HCT116 (cell line): ENCODE measurements around the gene OR52A1. TPM values are rescaled to one million over a fixed set of nuclear protein-coding genes. Genes with fewer than 3 reads are reported as not detected.

ENCODE experiments used
- ATAC-seq: fragments of 200-7000 bp; cut with Tn5 transposase; 2 replicates; pipeline ENCODE4 v1.9.1; 2020; ENCODE audit warnings: mild to moderate bottlenecking, moderate library complexity
- BruUV-seq: library from RNA; stranded (reverse); fragments of 400-500 nt; replicated peaks from 2 replicates; lab custom pipeline; 2021; lab: Mats Ljungman, UMichigan
- CTCF ChIA-PET: fragments of 300-600 bp; sonication (Branson Sonifier 250); formaldehyde crosslinking; loops from one replicate; lab custom pipeline; 2021; ENCODE audit warnings: antibody characterized with exemption; lab: Charles Lee
- POLR2A ChIA-PET: fragments of 300-600, 350-600 bp; sonication (Branson Sonifier 250); formaldehyde crosslinking; loops from one replicate; lab custom pipeline; 2021; ENCODE audit warnings: antibody characterized with exemption; lab: Charles Lee
- RAD21 ChIA-PET, 2 experiments: fragments of 300-600 bp; sonication (Branson Sonifier 250); formaldehyde crosslinking; loops; one replicate each; lab custom pipeline; 2023; ENCODE audit warnings: low total read pairs in 2 of 2; ENCODE audit not compliant: uncharacterized antibody in 2 of 2, unreplicated experiment in 2 of 2, low non-redundant PET in 1 of 2; lab: Charles Lee
- DNase-seq: peaks from one replicate; pipeline ENCODE4 v3.0.0-alpha.2; 2010; ENCODE audit warnings: low read depth, low spot score
- H2AFZ ChIP-seq: fragments of 200-600 bp; shearing (Covaris generic), sonication (generic); 2 replicates; pipeline ENCODE4 v1.6.1; 2017; ENCODE audit warnings: low read depth, mixed run types, mixed read lengths, antibody characterized with exemption, low read length; ENCODE audit not compliant: poor library complexity, severe bottlenecking
- H3K27ac ChIP-seq: 2 replicates; pipeline ENCODE4 v1.5.1; 2012; ENCODE audit warnings: low read depth, low read length
- H3K27me3 ChIP-seq: fragments of 200-600 bp; sonication (generic); 2 replicates; pipeline ENCODE4 v1.6.1; 2016; ENCODE audit warnings: mixed run types, low read length, mixed read lengths; ENCODE audit not compliant: insufficient read depth
- H3K36me3 ChIP-seq, 2 experiments: fragments of 200-500 bp in 1 of 2; fragments of 200-600 bp in 1 of 2; sonication (Bioruptor generic) in 1 of 2; sonication (generic) in 1 of 2; 2 replicates each; pipeline versions ENCODE4 v1.5.1 to v1.6.1; 2014 to 2016; ENCODE audit warnings: low read length in 2 of 2, inconsistent platforms in 1 of 2, mixed read lengths in 1 of 2, mixed run types in 1 of 2; ENCODE audit not compliant: insufficient read depth in 2 of 2, control insufficient read depth in 1 of 2
- H3K4me1 ChIP-seq, 2 experiments: fragments of 200-600 bp in 1 of 2; sonication (generic) in 1 of 2; 2 replicates each; pipeline versions ENCODE4 v1.5.1 to v1.6.1; 2012 to 2017; ENCODE audit warnings: low read length in 2 of 2, inconsistent platforms in 1 of 2, mild to moderate bottlenecking in 1 of 2, mixed read lengths in 1 of 2, mixed run types in 1 of 2, moderate library complexity in 1 of 2; ENCODE audit not compliant: insufficient read depth in 2 of 2, control insufficient read depth in 1 of 2
- H3K4me2 ChIP-seq: fragments of 200-600 bp; sonication (generic); 2 replicates; pipeline ENCODE4 v1.6.1; 2017; ENCODE audit warnings: mixed run types, low read length, mixed read lengths
- H3K4me3 ChIP-seq, 2 experiments: fragments of 200-600 bp in 1 of 2; sonication (generic) in 1 of 2; replicated peaks in 1 of 2; 2 replicates each; pipeline ENCODE4 v1.5.1; 2011 to 2016; ENCODE audit warnings: low read length in 2 of 2, control low read depth in 1 of 2, low read depth in 1 of 2, mild to moderate bottlenecking in 1 of 2, mixed read lengths in 1 of 2, mixed run types in 1 of 2
- H3K79me2 ChIP-seq: fragments of 200-600 bp; sonication (generic); 2 replicates; pipeline ENCODE4 v1.6.1; 2017; ENCODE audit warnings: mild to moderate bottlenecking, mixed run types, low read length, moderate library complexity, mixed read lengths; ENCODE audit not compliant: insufficient read depth
- H3K9ac ChIP-seq: fragments of 200-600 bp; sonication (generic); 2 replicates; pipeline ENCODE4 v1.6.1; 2016; ENCODE audit warnings: low read length, mixed read lengths
- H3K9me2 ChIP-seq: fragments of 200-600 bp; sonication (generic), shearing (Covaris generic); 2 replicates; pipeline ENCODE4 v1.6.1; 2017; ENCODE audit warnings: mixed run types, mild to moderate bottlenecking, moderate library complexity; ENCODE audit not compliant: insufficient read depth
- H3K9me3 ChIP-seq, 2 experiments: fragments of 200-500 bp in 1 of 2; fragments of 200-600 bp in 1 of 2; sonication (Bioruptor generic) in 1 of 2; sonication (generic) in 1 of 2; 2 replicates each; pipeline ENCODE4 v1.6.1; 2014 to 2017; ENCODE audit warnings: low read length in 2 of 2, mixed read lengths in 2 of 2, inconsistent platforms in 1 of 2, low read depth in 1 of 2, mild to moderate bottlenecking in 1 of 2, mixed run types in 1 of 2, moderate library complexity in 1 of 2; ENCODE audit not compliant: control insufficient read depth in 1 of 2, insufficient read depth in 1 of 2
- H4K20me1 ChIP-seq: fragments of 200-600 bp; sonication (generic), shearing (Covaris generic); 2 replicates; pipeline ENCODE4 v1.6.1; 2017; ENCODE audit warnings: mixed run types, mild to moderate bottlenecking, moderate library complexity; ENCODE audit not compliant: insufficient read depth
- ATF3 ChIP-seq: IDR thresholded peaks from 2 replicates; pipeline ENCODE4 v1.6.1; 2012
- CBX3 ChIP-seq: IDR thresholded peaks from 2 replicates; pipeline ENCODE4 v1.6.1; 2012; ENCODE audit warnings: low read depth
- CTCF ChIP-seq, 3 experiments: fragments of 200-600 bp in 1 of 3; sonication (generic) in 1 of 3; IDR thresholded peaks in 2 of 3; conservative IDR thresholded peaks in 1 of 3; 2 replicates each; pipeline ENCODE4 v1.5.1; 2012 to 2017; ENCODE audit warnings: low read depth in 2 of 3, low read length in 2 of 3, antibody characterized with exemption in 1 of 3, borderline replicate concordance in 1 of 3, control low read depth in 1 of 3, mild to moderate bottlenecking in 1 of 3, mixed read lengths in 1 of 3, mixed run types in 1 of 3, moderate library complexity in 1 of 3; ENCODE audit not compliant: insufficient read depth in 1 of 3
- EGR1 ChIP-seq: IDR thresholded peaks from 2 replicates; pipeline ENCODE4 v1.6.1; 2012; ENCODE audit warnings: low read depth
- ELF1 ChIP-seq: IDR thresholded peaks from 2 replicates; pipeline ENCODE4 v1.6.1; 2012; ENCODE audit warnings: low read depth, borderline replicate concordance
- EZH2 ChIP-seq: fragments of 200-600 bp; sonication (generic); IDR thresholded peaks from 2 replicates; pipeline ENCODE4 v1.6.1; 2017; ENCODE audit warnings: antibody characterized with exemption, mixed run types
- EZH2phosphoT487 ChIP-seq: fragments of 200-600 bp; IDR thresholded peaks from 2 replicates; pipeline ENCODE4 v1.6.1; 2018; ENCODE audit warnings: antibody characterized with exemption, borderline replicate concordance
- FOSL1 ChIP-seq: IDR thresholded peaks from 2 replicates; pipeline ENCODE4 v1.6.1; 2012; ENCODE audit warnings: low read depth
- JUND ChIP-seq: IDR thresholded peaks from 2 replicates; pipeline ENCODE4 v1.6.1; 2012
- MAX ChIP-seq: IDR thresholded peaks from 2 replicates; pipeline ENCODE4 v1.6.1; 2012
- POLR2A ChIP-seq: IDR thresholded peaks from 2 replicates; pipeline ENCODE4 v1.7.0; 2011; ENCODE audit warnings: borderline replicate concordance; ENCODE audit not compliant: insufficient read depth, insufficient read length; ENCODE audit errors: extremely low read depth
- RAD21 ChIP-seq: IDR thresholded peaks from 2 replicates; pipeline ENCODE4 v1.6.1; 2012; ENCODE audit warnings: low read depth, mild to moderate bottlenecking
- REST ChIP-seq: IDR thresholded peaks from 2 replicates; pipeline ENCODE4 v1.6.1; 2012; ENCODE audit warnings: low read depth
- SIN3A ChIP-seq: IDR thresholded peaks from 2 replicates; pipeline ENCODE4 v1.6.1; 2012; ENCODE audit warnings: low read depth
- SRF ChIP-seq: IDR thresholded peaks from 2 replicates; pipeline ENCODE4 v1.6.1; 2012; ENCODE audit warnings: low read depth
- TCF7L2 ChIP-seq: IDR thresholded peaks from 2 replicates; pipeline ENCODE4 v1.7.0; 2011; ENCODE audit warnings: borderline replicate concordance, inconsistent platforms; ENCODE audit not compliant: insufficient read depth, insufficient read length; ENCODE audit errors: extremely low read depth
- YY1 ChIP-seq: IDR thresholded peaks from 2 replicates; pipeline ENCODE4 v1.6.1; 2011; ENCODE audit warnings: low read length, low read depth, moderate library complexity, mild to moderate bottlenecking; ENCODE audit not compliant: insufficient replicate concordance; ENCODE audit errors: extremely low read depth
- ZBTB33 ChIP-seq: IDR thresholded peaks from 2 replicates; pipeline ENCODE4 v1.6.1; 2011; ENCODE audit warnings: mild to moderate bottlenecking, low read length, moderate library complexity; ENCODE audit not compliant: insufficient replicate concordance; ENCODE audit errors: extremely low read depth
- ZFX ChIP-seq: fragments of 450-650 bp; IDR thresholded peaks from 2 replicates; pipeline ENCODE4 v1.6.1; 2017
- ZNF274 ChIP-seq: fragments of 200-500 bp; sonication (Bioruptor generic); IDR thresholded peaks from 2 replicates; pipeline ENCODE4 v1.6.1; 2014; ENCODE audit warnings: mild to moderate bottlenecking, low read depth, low read length, inconsistent platforms
- intact Hi-C: fragments of 100-400 bp; cut with micrococcal nuclease; formaldehyde crosslinking; loops from 2 replicates; pipeline ENCODE4 v1.10.0; 2022
- total RNA-seq: library from RNA; stranded (reverse); gene quantifications from one replicate; pipeline ENCODE4 v1.2.1, GENCODE V29; 2021; ENCODE audit not compliant: unreplicated experiment

OR52A1 gene
- total RNA-seq, 1 experiment from 2014 or later, result not detected

- BruUV-seq, result no TSS peak
- DNase-seq (no peak), ATAC-seq (no peak)
- H3K36me3 ChIP-seq, result no peaks in the 10 kb centered on the region
- H3K9me3 ChIP-seq, result no peaks in the 10 kb centered on the region
- no peaks in the 10 kb centered on the region for H3K4me1 ChIP-seq
- no peak overlapping the region for H3K27ac ChIP-seq
- TF ChIP-seq ZFX, result no peak
- TF ChIP-seq RAD21, result no peak
- no peak for TF ChIP-seq ATF3
- TF ChIP-seq YY1, result no peak
- TF ChIP-seq SIN3A, result no peak
- no peak for TF ChIP-seq FOSL1
- TF ChIP-seq TCF7L2, result no peak
- TF ChIP-seq EZH2, result no peak
- TF ChIP-seq CTCF (IDR thresholded peaks at IDR 0.05 in 2 of 3, conservative IDR thresholded peaks at IDR 0.05 in 1 of 3; ENCODE audit: borderline replicate concordance in 1 of 3, insufficient read depth in 1 of 3, low read depth in 2 of 3, low read length in 2 of 3), result no peak
- TF ChIP-seq MAX, result no peak
- no peak for TF ChIP-seq SRF
- TF ChIP-seq EZH2phosphoT487, result no peak
- TF ChIP-seq REST, result no peak
- no peak for TF ChIP-seq EGR1
- TF ChIP-seq ZNF274, result no peak
- TF ChIP-seq JUND, result no peak
- no peak for TF ChIP-seq ELF1
- no peak for TF ChIP-seq ZBTB33
- TF ChIP-seq POLR2A, result no peak
- TF ChIP-seq CBX3, result no peak
- TF ChIP-seq, all 23 proteins: peak for 0
- Histone ChIP-seq H4K20me1 (no peaks in the 10 kb centered on the region), H3K79me2 (no peaks in the 10 kb centered on the region), H3K9me2 (no peaks in the 10 kb centered on the region), H3K4me3 (no peak overlapping the region), H3K27me3 (peaks cover 40% of the 10 kb centered on the region), H2AFZ (no peak overlapping the region), H3K9ac (no peak overlapping the region), H3K4me2 (no peak overlapping the region)
- ChIA-PET POLR2A (no interaction called here), RAD21 (no interaction called here), CTCF (no interaction called here)
- intact Hi-C loops, result no loop called here
Measured at GRCh38 chr11:5131584-5132335, 22.8 kb downstream of the OR52A1 start.
